Measurements from ENCODE around the gene DCTN4. TPM values are rescaled to one million over a fixed set of nuclear protein-coding genes. Genes with fewer than 3 reads are reported as not detected.

The DCTN4 gene
- total and polyA plus RNA-seq, 9 of the 15 experiments (the other 6 are each of a cell fraction or from before 2014, with no cell fraction given), result 20.4 to 64.9 (median 49.9) TPM

- ATAC-seq (no peak), DNase-seq (ENCODE audit: extremely low read depth in 1 of 4, low spot score in 3 of 4) (no peak), FAIRE-seq (no peak)
- BruUV-seq (replicated peaks), result no TSS peak
- in situ Hi-C loops (cut with MboI), result no loop called here
- Histone ChIP-seq H3K9me3 (replicated peaks; ENCODE audit: control insufficient read depth, insufficient read depth, low read depth, low read length) (no peaks in the 10 kb centered on the region), H3K9me1 (ENCODE audit: control insufficient read depth, insufficient read depth, low read length) (no peaks in the 10 kb centered on the region), H3K4me2 (ENCODE audit: insufficient read depth, low read length) (no peak overlapping the region), H4K20me1 (replicated peaks; ENCODE audit: control insufficient read depth, insufficient read depth, low read length) (0 out of 2 replicates have a peak, but pooled peaks cover 2% of the 10 kb centered on the region), H3K27ac (ENCODE audit: extremely low read depth, low read depth, low read length) (no peak overlapping the region), H3K36me3 (ENCODE audit: control insufficient read depth, insufficient read depth, low read length) (peaks cover 40% of the 10 kb centered on the region), H3K27me3 (ENCODE audit: control insufficient read depth in 2 of 2, insufficient read depth in 2 of 2, low read length in 2 of 2) (no peaks in the 10 kb centered on the region), H2AFZ (ENCODE audit: low read depth, low read length) (no peak overlapping the region), H3K4me1 (replicated peaks in 1 of 2; ENCODE audit: control insufficient read depth in 2 of 2, insufficient read depth in 2 of 2, low read length in 2 of 2) (peaks cover 0 to 11% of the 10 kb centered on the region in 2 experiments; a peak in 2 of 5 replicates), H3K9ac (ENCODE audit: insufficient read depth in 1 of 2, low read depth in 2 of 2, low read length in 2 of 2) (no peak overlapping the region), H3K79me2 (ENCODE audit: control insufficient read depth, insufficient read depth, low read length) (no peaks in the 10 kb centered on the region), H3K4me3 (no peak overlapping the region)
- ChIA-PET CTCF (ENCODE audit: low intra/inter-chr PET ratio) (no interaction called here), POLR2A (interaction anchor here (0.7 to 1.4 kb wide), 3 partner anchors 13 to 476 kb away, joined by 3 read pairs; no protein-coding TSS in a partner anchor)
- WGBS (ENCODE audit: insufficient coverage, low coverage, missing lambda C conversion rate), result 60% methylated on average over 4 of the region's 4 CpGs
- TF ChIP-seq PBX2 (CRISPR knock-in tag; IDR thresholded peaks at IDR 0.05; ENCODE audit: low read depth) (no peak), PBX2 (tag; conservative IDR thresholded peaks at IDR 0.05; ENCODE audit: low read depth) (peak; percentile 63), PKNOX1 (IDR thresholded peaks at IDR 0.05) (peak; percentile 67), MLX (CRISPR knock-in tag; conservative IDR thresholded peaks at IDR 0.05) (no peak), NFYB (IDR thresholded peaks at IDR 0.05; ENCODE audit: extremely low read depth, insufficient read length) (no peak), MEIS2 (IDR thresholded peaks at IDR 0.05; ENCODE audit: partially characterized antibody) (peak; percentile 55)
- intact Hi-C loops (cut with micrococcal nuclease), result no loop called here
These were observed 51.9 kb downstream of the DCTN4 start for GRCh38 chr5:150706776-150707390.
